Neuronal stem cell (in vitro differentiated cells): ENCODE measurements around the gene A2M.

Source experiments
- DNase-seq: peaks from one replicate; pipeline ENCODE4 v3.0.0-alpha.2; 2013; ENCODE audit warnings: low spot score
- H2AFZ ChIP-seq: one replicate; pipeline ENCODE4 v1.6.1; 2013; ENCODE audit warnings: mild to moderate bottlenecking, low read length, inconsistent platforms
- H2AK5ac ChIP-seq: 2 replicates; pipeline ENCODE4 v1.6.1; 2013; ENCODE audit warnings: low read depth, mild to moderate bottlenecking, inconsistent platforms, low read length, moderate library complexity, mixed read lengths
- H2BK120ac ChIP-seq: 2 replicates; pipeline ENCODE4 v1.6.1; 2013; ENCODE audit warnings: low read depth, mild to moderate bottlenecking, inconsistent platforms, low read length, moderate library complexity, mixed read lengths
- H2BK12ac ChIP-seq: one replicate; pipeline ENCODE4 v1.6.1; 2013; ENCODE audit warnings: low read length, inconsistent platforms
- H2BK15ac ChIP-seq: 2 replicates; pipeline ENCODE4 v1.6.1; 2013; ENCODE audit warnings: mild to moderate bottlenecking, low read length, inconsistent platforms, mixed read lengths
- H2BK5ac ChIP-seq: one replicate; pipeline ENCODE4 v1.6.1; 2013; ENCODE audit warnings: inconsistent platforms, mild to moderate bottlenecking, low read length, moderate library complexity
- H3K14ac ChIP-seq: one replicate; pipeline ENCODE4 v1.6.1; 2013; ENCODE audit warnings: low read length, inconsistent platforms
- H3K18ac ChIP-seq: 2 replicates; pipeline ENCODE4 v1.6.1; 2013; ENCODE audit warnings: low read length, inconsistent platforms
- H3K23ac ChIP-seq: 2 replicates; pipeline ENCODE4 v1.6.1; 2013; ENCODE audit warnings: low read depth, mild to moderate bottlenecking, mixed read lengths, low read length, inconsistent platforms; ENCODE audit not compliant: poor library complexity
- H3K27ac ChIP-seq: replicated peaks from 3 replicates; pipeline ENCODE4 v1.5.1; 2013; ENCODE audit warnings: low read length, inconsistent platforms
- H3K27me3 ChIP-seq, 3 experiments: 2 replicates each; pipeline ENCODE4 v1.6.1; 2013; ENCODE audit warnings: low read length in 3 of 3, mild to moderate bottlenecking in 2 of 3, inconsistent platforms in 1 of 3, low read depth in 1 of 3, mixed read lengths in 1 of 3, moderate library complexity in 1 of 3; ENCODE audit not compliant: control insufficient read depth in 3 of 3, insufficient read depth in 3 of 3
- H3K36me3 ChIP-seq, 2 donors: replicated peaks in 1 of 2; 2 replicates each; pipeline ENCODE4 v1.6.1; 2013; ENCODE audit warnings: low read length in 2 of 2; ENCODE audit not compliant: control insufficient read depth in 2 of 2, insufficient read depth in 2 of 2
- H3K4ac ChIP-seq: 2 replicates; pipeline ENCODE4 v1.6.1; 2013; ENCODE audit warnings: inconsistent platforms, mild to moderate bottlenecking, low read length, moderate library complexity
- H3K4me1 ChIP-seq, 2 donors: 1 replicate in 1 of 2; 2 replicates in 1 of 2; pipeline ENCODE4 v1.6.1; 2013; ENCODE audit warnings: low read length in 2 of 2, low read depth in 1 of 2; ENCODE audit not compliant: control insufficient read depth in 2 of 2, insufficient read depth in 1 of 2
- H3K4me2 ChIP-seq: one replicate; pipeline ENCODE4 v1.6.1; 2013; ENCODE audit warnings: mild to moderate bottlenecking, low read length, inconsistent platforms; ENCODE audit not compliant: insufficient read depth, poor library complexity, severe bottlenecking
- H3K4me3 ChIP-seq, 2 donors: 2 replicates each; pipeline ENCODE4 v1.5.1; 2013; ENCODE audit warnings: low read length in 2 of 2, mild to moderate bottlenecking in 2 of 2, inconsistent platforms in 1 of 2, moderate library complexity in 1 of 2
- H3K79me1 ChIP-seq: one replicate; pipeline ENCODE4 v1.6.1; 2013; ENCODE audit warnings: low read depth, mild to moderate bottlenecking, inconsistent platforms, low read length, moderate library complexity
- H3K9ac ChIP-seq: one replicate; pipeline ENCODE4 v1.6.1; 2013; ENCODE audit warnings: mild to moderate bottlenecking, low read depth, low read length, inconsistent platforms; ENCODE audit not compliant: poor library complexity
- H3K9me3 ChIP-seq, 2 donors: replicated peaks in 1 of 2; 2 replicates each; pipeline versions ENCODE3 to v1.6.1; 2013; ENCODE audit warnings: low read length in 2 of 2, mild to moderate bottlenecking in 2 of 2, inconsistent platforms in 1 of 2, low read depth in 1 of 2, mixed read lengths in 1 of 2, moderate library complexity in 1 of 2; ENCODE audit not compliant: control insufficient read depth in 2 of 2, insufficient read depth in 1 of 2
- H4K8ac ChIP-seq: one replicate; pipeline ENCODE4 v1.6.1; 2013; ENCODE audit warnings: low read depth, mild to moderate bottlenecking, inconsistent platforms, low read length, moderate library complexity
- H4K91ac ChIP-seq: one replicate; pipeline ENCODE4 v1.6.1; 2013; ENCODE audit warnings: low read length, low read depth, mild to moderate bottlenecking, inconsistent platforms; ENCODE audit not compliant: poor library complexity
- WGBS, 2 donors: extraction: QIAGEN DNeasy Blood & Tissue Kit; methylation state at CpG; one replicate each; pipeline ENCODE4 v1.1.7; 2013; ENCODE audit warnings: missing lambda C conversion rate in 2 of 2, mixed read lengths in 1 of 2; ENCODE audit not compliant: insufficient read length in 2 of 2, insufficient replicate concordance in 1 of 2; ENCODE audit errors: extremely low coverage in 2 of 2; 5-methylcytosine and 5-hydroxymethylcytosine counted together

Gene A2M

GRCh38 chr12:9052610-9053009 lies 63.1 kb downstream of the A2M start:
- Histone ChIP-seq H3K4me2 (no peak overlapping the region), H3K4me3 (no peak overlapping the region), H2AFZ (no peak overlapping the region), H3K23ac (no peak overlapping the region), H2AK5ac (no peak overlapping the region), H3K14ac (no peak overlapping the region), H4K8ac (no peak overlapping the region), H3K79me1 (no peaks in the 10 kb centered on the region), H3K27me3 (no peaks in the 10 kb centered on the region), H3K27ac (no peak overlapping the region), H3K4ac (no peak overlapping the region), H3K9ac (no peak overlapping the region), H2BK15ac (no peak overlapping the region), H4K91ac (no peak overlapping the region), H3K18ac (no peak overlapping the region), H2BK5ac (no peak overlapping the region), H3K4me1 (no peaks in the 10 kb centered on the region), H2BK12ac (no peak overlapping the region), H3K36me3 (no peaks in the 10 kb centered on the region), H2BK120ac (no peak overlapping the region), H3K9me3 (no peaks in the 10 kb centered on the region)
- no CpG with 5 or more reads among the region's 1 CpG for WGBS, 2 donors
- DNase-seq, result no peak

DNA sequence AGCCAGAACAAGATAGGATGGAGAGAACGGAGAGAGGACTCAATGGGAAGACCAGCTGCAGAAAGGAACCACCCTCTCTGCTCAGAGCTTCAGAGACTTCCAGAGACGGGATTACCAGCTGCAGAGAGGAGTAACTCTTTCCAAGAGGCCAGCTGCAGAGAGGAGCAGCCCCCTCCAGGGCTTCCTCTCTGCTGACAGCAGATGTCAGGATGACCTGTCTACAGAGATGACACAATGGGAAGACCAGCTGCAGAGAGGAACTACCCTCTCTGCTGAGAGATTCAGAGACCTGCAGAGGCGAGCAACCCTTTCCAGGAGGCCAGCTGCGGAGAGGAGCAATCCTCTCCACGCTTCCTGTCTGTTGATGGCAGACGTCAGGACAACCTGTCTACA lies 64.6 kb downstream of the A2M start:
- Histone ChIP-seq H3K79me1 (no peaks in the 10 kb centered on the region), H2BK12ac (no peak overlapping the region), H3K27ac (no peak overlapping the region), H3K9ac (no peak overlapping the region), H4K8ac (no peak overlapping the region), H2BK5ac (peak overlapping the region; percentile 57), H3K23ac (no peak overlapping the region), H2AFZ (peak overlapping the region; percentile 46), H2BK120ac (no peak overlapping the region), H3K4me3 (no peak overlapping the region), H3K27me3 (no peaks in the 10 kb centered on the region), H3K4me1 (no peaks in the 10 kb centered on the region), H2BK15ac (no peak overlapping the region), H3K9me3 (no peaks in the 10 kb centered on the region), H3K36me3 (no peaks in the 10 kb centered on the region), H3K4me2 (no peak overlapping the region), H2AK5ac (no peak overlapping the region), H3K4ac (no peak overlapping the region), H3K14ac (no peak overlapping the region), H4K91ac (no peak overlapping the region), H3K18ac (no peak overlapping the region)
- no peak for DNase-seq
- no CpG with 5 or more reads among the region's 6 CpGs for WGBS, 2 donors

- H3K27ac ChIP-seq, result no peak overlapping the region
- no peak overlapping the region for H3K9ac ChIP-seq
- no CpG with 5 or more reads among the region's 15 CpGs for WGBS, 2 donors
- no peak overlapping the region for H3K4me2 ChIP-seq
- peak overlapping the region; percentile 46 for H2AFZ ChIP-seq
- H3K36me3 ChIP-seq, result no peaks in the 10 kb centered on the region
- H3K14ac ChIP-seq, result peak overlapping the region; percentile 56
- H2BK12ac ChIP-seq, result peak overlapping the region; percentile 41
- peak overlapping the region; percentile 82 for H2BK5ac ChIP-seq
- H2AK5ac ChIP-seq, result peak overlapping the region; percentile 70
- no peaks in the 10 kb centered on the region for H3K4me1 ChIP-seq
- H3K9me3 ChIP-seq, result no peaks in the 10 kb centered on the region
- H3K4me3 ChIP-seq, result no peak overlapping the region
- peak overlapping the region; percentile 43 for H3K23ac ChIP-seq
- no peaks in the 10 kb centered on the region for H3K27me3 ChIP-seq
- H4K91ac ChIP-seq, result no peak overlapping the region
- H2BK15ac ChIP-seq, result no peak overlapping the region
- no peaks in the 10 kb centered on the region for H3K79me1 ChIP-seq
- DNase-seq, result no peak
- H4K8ac ChIP-seq, result no peak overlapping the region
- H3K4ac ChIP-seq, result no peak overlapping the region
- peak overlapping the region; percentile 67 for H2BK120ac ChIP-seq
- peak overlapping the region; percentile 8 for H3K18ac ChIP-seq
Measured at GRCh38 chr12:9050521-9051157, 65.1 kb downstream of the A2M start.

GRCh38 chr12:9049520-9050133 lies 66.1 kb downstream of the A2M start:
- no CpG with 5 or more reads among the region's 6 CpGs for WGBS, 2 donors
- H3K27me3 ChIP-seq, result no peaks in the 10 kb centered on the region

More at GRCh38 chr12:9049520-9050133, 66.1 kb downstream of the A2M start:
- Histone ChIP-seq H4K8ac (no peak overlapping the region), H3K18ac (no peak overlapping the region), H3K36me3 (no peaks in the 10 kb centered on the region), H3K14ac (no peak overlapping the region), H3K4me2 (no peak overlapping the region), H3K9ac (no peak overlapping the region), H2AK5ac (no peak overlapping the region), H2BK120ac (no peak overlapping the region), H3K4ac (no peak overlapping the region), H3K27ac (no peak overlapping the region), H3K9me3 (no peaks in the 10 kb centered on the region), H3K23ac (no peak overlapping the region), H4K91ac (no peak overlapping the region), H3K79me1 (no peaks in the 10 kb centered on the region), H3K4me1 (no peaks in the 10 kb centered on the region), H2BK12ac (no peak overlapping the region), H2AFZ (no peak overlapping the region), H3K4me3 (no peak overlapping the region), H2BK15ac (no peak overlapping the region), H2BK5ac (no peak overlapping the region)
- DNase-seq, result no peak
